ENCODE results near the gene ZNF80. TPM values are rescaled to one million over a fixed set of nuclear protein-coding genes. Genes with fewer than 3 reads are reported as not detected.

Gene ZNF80
- not detected in 2 replicates for total RNA-seq

DNA sequence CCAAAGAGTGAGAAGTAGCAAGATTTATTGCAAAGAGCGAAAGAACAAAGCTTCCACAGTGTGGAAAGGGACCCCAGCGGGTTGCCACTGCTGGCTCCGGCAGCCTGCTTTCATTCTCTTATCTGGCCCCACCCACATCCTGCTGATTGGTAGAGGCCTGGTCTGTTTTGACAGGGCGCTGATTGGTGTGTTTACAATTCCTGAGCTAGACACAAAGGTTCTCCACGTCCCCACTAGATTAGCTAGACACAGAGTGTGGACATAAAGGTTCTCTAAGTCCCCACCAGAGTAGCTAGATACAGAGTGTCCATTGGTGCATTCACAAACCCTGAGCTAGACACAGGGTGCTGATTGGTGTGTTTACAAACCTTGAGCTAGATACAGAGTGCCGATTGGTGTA lies at the start of gene ZNF80:
ZNF80 (minus strand) TSS at position 101 of the 400 bp plus-strand sequence. CDS start 504 bp downstream, outside the sequence.

Other genes with a start within 250 kb of the ZNF80 start
- gene CCDC191, start 181.1 kb downstream of the ZNF80 start, total RNA-seq = 1.3 and 1.8 TPM in 2 replicates
- 9.9 and 15.5 TPM in 2 replicates for gene QTRT2, start 180.8 kb downstream of the ZNF80 start, total RNA-seq
- gene DRD3, start 58.5 kb downstream of the ZNF80 start, total RNA-seq = not detected in 2 replicates
- gene TIGIT, start 56.5 kb upstream of the ZNF80 start, total RNA-seq = not detected in 2 replicates